HepG2 (cell line): ENCODE data around the gene GNAL. TPM values are rescaled to one million over a fixed set of nuclear protein-coding genes. Genes with fewer than 3 reads are reported as not detected.

ENCODE experiments used
- ATAC-seq: fragments of 200-7000 bp; cut with Tn5 transposase; 3 replicates; pipeline ENCODE4 v1.9.1; 2020; ENCODE audit warnings: mild to moderate bottlenecking, moderate library complexity
- BruUV-seq: library from RNA; stranded (reverse); fragments of 400-500 nt; replicated peaks from 2 replicates; lab custom pipeline; 2021; lab: Mats Ljungman, UMichigan
- CTCF ChIA-PET: fragments of 300-600 bp; formaldehyde crosslinking; extraction: SDS; loops from one replicate; lab custom pipeline; 2021; ENCODE audit warnings: low total read pairs, inconsistent platforms, low intra/inter-chr PET ratio; lab: Yijun Ruan, JAX
- POLR2A ChIA-PET: fragments of 350-600 bp; sonication (Branson Sonifier 250); formaldehyde crosslinking; loops from one replicate; lab custom pipeline; 2020; ENCODE audit warnings: antibody characterized with exemption, inconsistent platforms; lab: Yijun Ruan, JAX
- DNase-seq: peaks from one replicate; pipeline ENCODE4 v3.0.0-alpha.2; 2015; ENCODE audit warnings: low spot score
- FAIRE-seq: peaks from 3 replicates; lab custom pipeline; 2011; peaks lifted over from hg19 to GRCh38; lab: Jason Lieb, UNC
- H2AFZ ChIP-seq: one replicate; pipeline ENCODE4 v1.6.1; 2011; ENCODE audit warnings: low read length, inconsistent platforms
- H3K27ac ChIP-seq: fragments of 300-600 bp; 3 replicates; pipeline ENCODE4 v1.8.0; 2011; ENCODE audit warnings: mixed run types, mild to moderate bottlenecking, mixed read lengths, low read length, inconsistent platforms; ENCODE audit not compliant: insufficient read depth; ENCODE audit errors: extremely low read length
- H3K27me3 ChIP-seq, 2 experiments: fragments of 200-600 bp in 1 of 2; 2 replicates in 1 of 2; 3 replicates in 1 of 2; pipeline versions ENCODE4 v1.6.0 to v1.8.0; 2011; ENCODE audit warnings: low read length in 2 of 2, mild to moderate bottlenecking in 2 of 2, moderate library complexity in 2 of 2, inconsistent platforms in 1 of 2; ENCODE audit not compliant: insufficient read depth in 2 of 2, control insufficient read depth in 1 of 2
- H3K36me3 ChIP-seq, 2 experiments: fragments of 200-600 bp in 1 of 2; replicated peaks in 1 of 2; 2 replicates in 1 of 2; 3 replicates in 1 of 2; pipeline versions ENCODE4 v1.5.1 to v1.8.0; 2011; ENCODE audit warnings: low read length in 2 of 2, inconsistent platforms in 1 of 2; ENCODE audit not compliant: insufficient read depth in 2 of 2, control insufficient read depth in 1 of 2
- H3K4me1 ChIP-seq: 2 replicates; pipeline ENCODE4 v1.5.1; 2012; ENCODE audit warnings: low read length, inconsistent platforms; ENCODE audit not compliant: insufficient read depth
- H3K4me2 ChIP-seq: 2 replicates; pipeline ENCODE4 v1.6.0; 2011; ENCODE audit warnings: low read depth, low read length, inconsistent platforms
- H3K4me3 ChIP-seq, 3 experiments: fragments of 200-600 bp in 1 of 3; sonication (generic), shearing (Covaris generic) in 1 of 3; replicated peaks in 1 of 3; 2 replicates each; pipeline ENCODE4 v1.5.1; 2011 to 2016; ENCODE audit warnings: low read length in 3 of 3, inconsistent platforms in 2 of 3, low read depth in 2 of 3, mild to moderate bottlenecking in 2 of 3, control low read depth in 1 of 3, mixed read lengths in 1 of 3; ENCODE audit not compliant: insufficient read depth in 1 of 3
- H3K79me2 ChIP-seq: one replicate; pipeline ENCODE4 v1.6.1; 2011; ENCODE audit warnings: low read length, inconsistent platforms; ENCODE audit not compliant: insufficient read depth
- H3K9ac ChIP-seq: 2 replicates; pipeline ENCODE4 v1.6.0; 2011; ENCODE audit warnings: mild to moderate bottlenecking, low read depth, low read length, inconsistent platforms; ENCODE audit not compliant: insufficient read depth
- H3K9me3 ChIP-seq: 2 replicates; pipeline ENCODE4 v1.5.1; 2012; ENCODE audit warnings: mild to moderate bottlenecking, low read length
- H4K20me1 ChIP-seq: 2 replicates; pipeline ENCODE4 v1.6.0; 2011; ENCODE audit warnings: inconsistent platforms, mild to moderate bottlenecking, low read length, moderate library complexity; ENCODE audit not compliant: insufficient read depth
- CCAR2 ChIP-seq: fragments of 200-400 bp; formaldehyde crosslinking; optimal IDR thresholded peaks from 2 replicates; pipeline ENCODE3; 2018; ENCODE audit warnings: low read depth, mild to moderate bottlenecking, low read length, moderate library complexity
- GLMP ChIP-seq: sonication (generic); formaldehyde crosslinking; IDR thresholded peaks from 2 replicates; pipeline ENCODE4 v1.9.0; 2021; ENCODE audit warnings: missing genetic modification reagents, mild to moderate bottlenecking, borderline replicate concordance
- JDP2 ChIP-seq: sonication (generic); formaldehyde crosslinking; IDR thresholded peaks from 2 replicates; pipeline ENCODE4 v1.8.1; 2022; ENCODE audit warnings: missing genetic modification reagents, borderline replicate concordance
- MAZ ChIP-seq, 2 experiments: sonication (generic) in 1 of 2; formaldehyde crosslinking in 1 of 2; IDR thresholded peaks; 2 replicates each; pipeline versions ENCODE4 v1.5.0 to v1.6.1; 2012 to 2020; ENCODE audit warnings: low read depth in 2 of 2, mild to moderate bottlenecking in 2 of 2, borderline replicate concordance in 1 of 2, improper control_type of control experiment in 1 of 2, low read length in 1 of 2, missing genetic modification reagents in 1 of 2, moderate library complexity in 1 of 2
- PRPF4 ChIP-seq: fragments of 200-400 bp; formaldehyde crosslinking; IDR thresholded peaks from 2 replicates; pipeline ENCODE4 v1.6.1; 2016; ENCODE audit warnings: low read length, low read depth; ENCODE audit not compliant: poor library complexity, severe bottlenecking
- RFXAP ChIP-seq: sonication (generic); formaldehyde crosslinking; IDR thresholded peaks from 2 replicates; pipeline ENCODE4 v1.4.0; 2020; ENCODE audit warnings: missing genetic modification reagents, borderline replicate concordance
- UBTF ChIP-seq: sonication (generic); formaldehyde crosslinking; IDR thresholded peaks from 2 replicates; pipeline ENCODE4 v1.4.0; 2020; ENCODE audit warnings: mild to moderate bottlenecking, missing genetic modification reagents
- ZBTB3 ChIP-seq: sonication (generic); formaldehyde crosslinking; IDR thresholded peaks from 2 replicates; pipeline ENCODE4 v1.4.0; 2020; ENCODE audit warnings: low read depth, mild to moderate bottlenecking, moderate library complexity, missing genetic modification reagents, borderline replicate concordance
- ZNF281 ChIP-seq: sonication (generic); formaldehyde crosslinking; IDR thresholded peaks from 2 replicates; pipeline ENCODE4 v1.4.0; 2020; ENCODE audit warnings: missing genetic modification reagents, borderline replicate concordance
- ZNF709 ChIP-seq: sonication (generic); formaldehyde crosslinking; IDR thresholded peaks from 2 replicates; pipeline ENCODE4 v1.5.0; 2020; ENCODE audit warnings: mild to moderate bottlenecking, missing genetic modification reagents
- WGBS: methylation state at CpG from one replicate; pipeline ENCODE4 v1.1.6; 2017; ENCODE audit warnings: low lambda C conversion rate; 5-methylcytosine and 5-hydroxymethylcytosine counted together
- in situ Hi-C: cut with HindIII; loops from 2 replicates; pipeline ENCODE4 v1.10.0; 2017; ENCODE audit warnings: low pct_unique_long_range_greater_than_20kb; ENCODE audit not compliant: extremely low pct_ligation_motif_present
- intact Hi-C: fragments of 100-400 bp; cut with micrococcal nuclease; formaldehyde crosslinking; loops from one replicate; pipeline ENCODE4 v1.10.0; 2022; ENCODE audit not compliant: unreplicated experiment
- polyA plus RNA-seq, 8 experiments: library from polyadenylated mRNA; depleted of rRNA in 3 of 8; stranded (reverse) in 7 of 8; unstranded in 1 of 8; fragments of >200 nt; fragmentation: Illumina TruSeq in 4 of 8; extraction: Trizol in 4 of 8; gene quantifications; 2 replicates each; pipeline versions ENCODE4 v1.2.1 to v1.2.3, GENCODE V29; 2011 to 2016; ENCODE audit warnings: low read depth in 4 of 8, missing spikeins in 1 of 8, mixed read lengths in 1 of 8; ENCODE audit not compliant: insufficient read depth in 1 of 8
- total RNA-seq, 5 experiments: library from RNA; depleted of rRNA; stranded (reverse); fragments of >200 nt; fragmentation: Illumina TruSeq; extraction: Trizol; gene quantifications; 2 replicates each; pipeline ENCODE4 v1.2.3, GENCODE V29; 2016; ENCODE audit warnings: low read depth in 1 of 5
- TF ChIP-seq, protein P1 (sequence below): sonication (generic); formaldehyde crosslinking; IDR thresholded peaks from 2 replicates; pipeline ENCODE4 v1.5.1; 2020; ENCODE audit warnings: missing genetic modification reagents, mild to moderate bottlenecking, borderline replicate concordance

Gene GNAL
- total and polyA plus RNA-seq, 2 of the 13 experiments (the other 11 are each of a cell fraction or from before 2014, with no cell fraction given), result 0.87 to 1.4 TPM

DNA sequence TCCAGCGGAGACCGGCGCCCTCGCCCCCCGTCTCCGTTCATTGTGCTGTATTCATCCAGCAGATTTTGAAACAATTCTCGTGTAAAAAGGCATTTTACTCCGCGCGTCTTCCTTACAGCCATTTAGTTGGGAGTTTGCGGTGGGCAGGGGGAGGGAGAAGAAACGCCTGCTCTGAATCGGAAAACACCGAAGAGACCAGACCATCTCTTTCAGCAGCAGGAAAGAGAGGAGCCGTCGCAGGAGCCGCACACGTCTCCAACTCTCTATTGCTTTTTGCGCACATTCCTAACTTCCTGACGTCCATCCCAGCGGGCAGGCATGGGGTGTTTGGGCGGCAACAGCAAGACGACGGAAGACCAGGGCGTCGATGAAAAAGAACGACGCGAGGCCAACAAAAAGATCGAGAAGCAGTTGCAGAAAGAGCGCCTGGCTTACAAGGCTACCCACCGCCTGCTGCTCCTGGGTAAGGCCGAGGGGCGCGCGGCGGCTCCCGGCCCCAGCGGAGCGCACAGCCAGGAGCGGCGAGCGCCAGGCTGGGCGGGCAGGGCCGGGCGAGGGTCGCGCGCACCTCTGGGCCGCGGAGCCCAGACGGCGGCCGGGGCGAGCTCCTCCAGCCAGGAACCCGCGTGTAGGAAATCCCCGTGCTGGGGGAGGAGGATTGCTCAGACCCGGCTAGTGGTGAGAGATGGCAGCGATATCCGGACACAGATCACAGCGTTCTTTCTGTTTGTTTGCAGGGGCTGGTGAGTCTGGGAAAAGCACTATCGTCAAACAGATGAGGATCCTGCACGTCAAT is 63.2 kb downstream of the GNAL start (continued):
- TF ChIP-seq GLMP (no peak), MAZ (IDR thresholded peaks at IDR 0.05; ENCODE audit: borderline replicate concordance, low read depth, low read length) (no peak), MAZ (CRISPR knock-in tag; IDR thresholded peaks at IDR 0.05; ENCODE audit: low read depth) (no peak), ZNF709 (CRISPR knock-in tag) (no peak)
- TF ChIP-seq, all 625 proteins: peak for 0

DNA sequence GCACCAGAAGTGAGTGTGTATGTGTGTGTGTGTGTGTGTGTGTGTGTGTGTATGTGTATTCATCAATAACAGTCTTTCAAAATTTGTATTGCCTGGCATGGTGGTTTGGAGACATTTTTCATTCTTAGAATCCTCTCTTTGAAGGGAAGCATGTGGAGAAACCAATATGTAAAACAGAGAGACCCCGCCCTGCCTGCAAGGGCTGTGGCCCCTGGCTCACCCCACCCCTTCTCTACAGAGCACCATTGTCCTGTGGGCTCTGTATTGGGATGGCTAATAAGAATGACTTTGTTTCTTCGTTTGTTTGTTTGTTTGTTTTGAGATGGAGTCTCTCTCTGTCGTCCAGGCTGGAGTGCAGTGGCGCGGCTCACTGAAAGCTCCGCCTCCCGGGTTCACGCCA is 65.9 kb downstream of the GNAL start:
- ChIA-PET POLR2A (no interaction called here), CTCF (no interaction called here)
- no peak overlapping the region for H3K9ac ChIP-seq
- ATAC-seq, result no peak
- no peak for FAIRE-seq
- H3K36me3 ChIP-seq, result no peaks in the 10 kb centered on the region
- BruUV-seq, result no TSS peak
- intact Hi-C loops, result no loop called here
- no peak overlapping the region for H3K4me3 ChIP-seq
- no peak overlapping the region for H3K4me2 ChIP-seq
- no peaks in the 10 kb centered on the region for H3K79me2 ChIP-seq
- no peaks in the 10 kb centered on the region for H4K20me1 ChIP-seq
- no peak for DNase-seq
- H3K4me1 ChIP-seq, result no peaks in the 10 kb centered on the region
- peaks cover 2 to 10% of the 10 kb centered on the region in 2 experiments; a peak in 2 of 5 replicates for H3K27me3 ChIP-seq
- no peaks in the 10 kb centered on the region for H3K9me3 ChIP-seq
- H3K27ac ChIP-seq, result no peak overlapping the region
- 43% methylated on average over 8 of the region's 8 CpGs for WGBS
- H2AFZ ChIP-seq, result no peak overlapping the region
- in situ Hi-C loops, result no loop called here
- TF ChIP-seq CCAR2 (no peak), ZNF281 (CRISPR knock-in tag) (no peak), JDP2 (no peak), ZBTB3 (CRISPR knock-in tag) (no peak), PRPF4 (no peak), RFXAP (CRISPR knock-in tag) (no peak), UBTF (CRISPR knock-in tag) (no peak)
- TF ChIP-seq, protein P1, sequence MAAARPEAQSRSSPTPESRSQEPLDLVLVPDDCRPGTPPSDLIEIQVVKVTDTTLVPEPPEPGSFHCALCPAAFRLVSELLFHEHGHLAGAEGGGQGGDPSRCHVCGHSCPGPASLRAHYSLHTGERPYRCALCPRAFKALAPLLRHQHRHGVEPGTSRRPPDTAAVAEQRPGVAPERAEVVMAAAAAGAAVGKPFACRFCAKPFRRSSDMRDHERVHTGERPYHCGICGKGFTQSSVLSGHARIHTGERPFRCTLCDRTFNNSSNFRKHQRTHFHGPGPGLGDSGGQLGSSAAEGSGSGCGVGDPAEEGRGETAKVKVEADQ (CRISPR knock-in tag), result no peak
